ENCODE measurements around the gene IGFL3.

The IGFL3 gene

GRCh38 chr19:46131485-46132143, 7.1 kb upstream of the IGFL3 start:
- no peak for TF ChIP-seq TCF12 (IDR thresholded peaks at IDR 0.05; ENCODE audit: low read depth)
- no peak for TF ChIP-seq CREB1 (IDR thresholded peaks at IDR 0.05; ENCODE audit: low read depth)
- no peak for TF ChIP-seq TAF1 (IDR thresholded peaks at IDR 0.05; ENCODE audit: low read depth)
- no peak for TF ChIP-seq CEBPB (IDR thresholded peaks at IDR 0.05)
- TF ChIP-seq YY1 (IDR thresholded peaks at IDR 0.05; ENCODE audit: low read depth) = no peak
- TF ChIP-seq EP300 (IDR thresholded peaks at IDR 0.05; ENCODE audit: borderline replicate concordance) = no peak
- TF ChIP-seq ZBTB7A (IDR thresholded peaks at IDR 0.05; ENCODE audit: low read depth) = no peak
- TF ChIP-seq MAX (IDR thresholded peaks at IDR 0.05) = no peak
- TF ChIP-seq FOXM1 (IDR thresholded peaks at IDR 0.05; ENCODE audit: borderline replicate concordance, low read depth) = no peak

GRCh38 chr19:46126086-46126580, 1.6 kb upstream of the IGFL3 start:
- TF ChIP-seq MAX (IDR thresholded peaks at IDR 0.05) (no peak), EP300 (IDR thresholded peaks at IDR 0.05; ENCODE audit: borderline replicate concordance) (no peak), NFIC (IDR thresholded peaks at IDR 0.05) (no peak), RAD21 (IDR thresholded peaks at IDR 0.05; ENCODE audit: low read depth) (no peak), TCF12 (IDR thresholded peaks at IDR 0.05; ENCODE audit: low read depth) (no peak), EGR1 (IDR thresholded peaks at IDR 0.05) (no peak), FOXM1 (IDR thresholded peaks at IDR 0.05; ENCODE audit: borderline replicate concordance, low read depth) (no peak), TAF1 (IDR thresholded peaks at IDR 0.05; ENCODE audit: low read depth) (no peak), CEBPB (IDR thresholded peaks at IDR 0.05) (no peak), YY1 (IDR thresholded peaks at IDR 0.05; ENCODE audit: low read depth) (no peak)

GRCh38 chr19:46125447-46125846, 959 bp upstream of the IGFL3 start:
- TF ChIP-seq CREB1 (IDR thresholded peaks at IDR 0.05; ENCODE audit: low read depth) = no peak
- TF ChIP-seq ZBTB7A (IDR thresholded peaks at IDR 0.05; ENCODE audit: low read depth) = no peak
- TF ChIP-seq MAX (IDR thresholded peaks at IDR 0.05) = no peak
- no peak for TF ChIP-seq EGR1 (IDR thresholded peaks at IDR 0.05)
- TF ChIP-seq YY1 (IDR thresholded peaks at IDR 0.05; ENCODE audit: low read depth) = no peak
- TF ChIP-seq TAF1 (IDR thresholded peaks at IDR 0.05; ENCODE audit: low read depth) = no peak
- no peak for TF ChIP-seq CEBPB (IDR thresholded peaks at IDR 0.05)
- TF ChIP-seq NFIC (IDR thresholded peaks at IDR 0.05) = no peak
- TF ChIP-seq EP300 (IDR thresholded peaks at IDR 0.05; ENCODE audit: borderline replicate concordance) = no peak
- TF ChIP-seq FOXM1 (IDR thresholded peaks at IDR 0.05; ENCODE audit: borderline replicate concordance, low read depth) = no peak
- no peak for TF ChIP-seq TCF12 (IDR thresholded peaks at IDR 0.05; ENCODE audit: low read depth)
- no peak for TF ChIP-seq REST (IDR thresholded peaks at IDR 0.05; ENCODE audit: low read depth)

- no peak for TF ChIP-seq EGR1 (IDR thresholded peaks at IDR 0.05)
- no peak for TF ChIP-seq REST (IDR thresholded peaks at IDR 0.05; ENCODE audit: low read depth)
- TF ChIP-seq ZBTB7A (IDR thresholded peaks at IDR 0.05; ENCODE audit: low read depth) = no peak
- no peak for TF ChIP-seq TEAD4 (IDR thresholded peaks at IDR 0.05)
- no peak for TF ChIP-seq TAF1 (IDR thresholded peaks at IDR 0.05; ENCODE audit: low read depth)
- TF ChIP-seq CREB1 (IDR thresholded peaks at IDR 0.05; ENCODE audit: low read depth) = no peak
Observed at GRCh38 chr19:46118136-46118535, 6.4 kb downstream of the IGFL3 start.

GRCh38 chr19:46116121-46116520, 8.4 kb downstream of the IGFL3 start:
- no peak for TF ChIP-seq FOXM1 (IDR thresholded peaks at IDR 0.05; ENCODE audit: borderline replicate concordance, low read depth)
- TF ChIP-seq REST (IDR thresholded peaks at IDR 0.05; ENCODE audit: low read depth) = no peak
- TF ChIP-seq TCF12 (IDR thresholded peaks at IDR 0.05; ENCODE audit: low read depth) = no peak
- no peak for TF ChIP-seq EP300 (IDR thresholded peaks at IDR 0.05; ENCODE audit: borderline replicate concordance)
